Panc1 (cell line): ENCODE measurements around the gene C10orf143. TPM values are rescaled to one million over a fixed set of nuclear protein-coding genes. Genes with fewer than 3 reads are reported as not detected.

Experiments
- ATAC-seq: fragments of 200-7000 bp; cut with Tn5 transposase; 2 replicates; pipeline ENCODE4 v1.9.1; 2020; ENCODE audit warnings: mild to moderate bottlenecking, moderate library complexity
- BruUV-seq: library from RNA; stranded (reverse); fragments of 400-500 nt; replicated peaks from 2 replicates; lab custom pipeline; 2021; lab: Mats Ljungman, UMichigan
- CTCF ChIA-PET: fragments of 300-600 bp; sonication (Branson Sonifier 250); formaldehyde crosslinking; loops from one replicate; lab custom pipeline; 2022; ENCODE audit warnings: antibody characterized with exemption; lab: Charles Lee
- POLR2A ChIA-PET: fragments of 300-600 bp; sonication (Branson Sonifier 250); formaldehyde crosslinking; loops from one replicate; lab custom pipeline; 2022; ENCODE audit warnings: antibody characterized with exemption; lab: Charles Lee
- DNase-seq: peaks from one replicate; pipeline ENCODE4 v3.0.0-alpha.2; 2010; ENCODE audit warnings: low read depth, low spot score
- H3K27ac ChIP-seq: 2 replicates; pipeline ENCODE4 v1.5.1; 2011; ENCODE audit warnings: mild to moderate bottlenecking, low read length, inconsistent platforms
- H3K27me3 ChIP-seq: fragments of 200-500 bp; sonication (Bioruptor generic); 2 replicates; pipeline ENCODE4 v1.6.0; 2014; ENCODE audit warnings: low read length, inconsistent platforms; ENCODE audit not compliant: control insufficient read depth, insufficient read depth
- H3K36me3 ChIP-seq: fragments of 200-500 bp; sonication (Bioruptor generic); 2 replicates; pipeline ENCODE4 v1.5.1; 2014; ENCODE audit warnings: inconsistent platforms, mild to moderate bottlenecking, low read length, moderate library complexity; ENCODE audit not compliant: control insufficient read depth, insufficient read depth
- H3K4me1 ChIP-seq: 2 replicates; pipeline ENCODE4 v1.5.1; 2011; ENCODE audit warnings: inconsistent platforms, mild to moderate bottlenecking, low read length, moderate library complexity; ENCODE audit not compliant: control insufficient read depth, insufficient read depth
- H3K4me3 ChIP-seq, 2 experiments: 2 replicates each; pipeline ENCODE4 v1.5.1; 2011 to 2012; ENCODE audit warnings: low read depth in 2 of 2, low read length in 2 of 2, mild to moderate bottlenecking in 2 of 2, inconsistent platforms in 1 of 2, moderate library complexity in 1 of 2
- H3K9me3 ChIP-seq: fragments of 200-500 bp; sonication (Bioruptor generic); 2 replicates; pipeline ENCODE4 v1.5.1; 2014; ENCODE audit warnings: low read depth, mild to moderate bottlenecking, inconsistent platforms, low read length, moderate library complexity; ENCODE audit not compliant: control insufficient read depth, insufficient read depth
- POLR2AphosphoS5 ChIP-seq: IDR thresholded peaks from 2 replicates; pipeline ENCODE4 v1.6.1; 2012; ENCODE audit warnings: mild to moderate bottlenecking, low read depth, low read length, moderate library complexity
- SIN3A ChIP-seq: IDR thresholded peaks from 2 replicates; pipeline ENCODE4 v1.6.1; 2012; ENCODE audit warnings: low read depth, mild to moderate bottlenecking, low read length, moderate library complexity, borderline replicate concordance; ENCODE audit not compliant: insufficient read depth
- TCF7L2 ChIP-seq: IDR thresholded peaks from 2 replicates; pipeline ENCODE4 v1.6.1; 2011; ENCODE audit warnings: mild to moderate bottlenecking, low read depth, low read length, inconsistent platforms
- in situ Hi-C: cut with HindIII; loops from 2 replicates; pipeline ENCODE4 v1.10.0; 2016; ENCODE audit warnings: low sequenced_read_pairs, low pct_unique_long_range_greater_than_20kb
- intact Hi-C: fragments of 100-400 bp; cut with micrococcal nuclease; formaldehyde crosslinking; loops from one replicate; pipeline ENCODE4 v1.10.0; 2022; ENCODE audit not compliant: unreplicated experiment
- total RNA-seq: library from RNA; stranded (reverse); gene quantifications from one replicate; pipeline ENCODE4 v1.2.1, GENCODE V29; 2021; ENCODE audit not compliant: unreplicated experiment
- TF ChIP-seq, protein P1 (sequence below), 2 experiments: IDR thresholded peaks; 2 replicates each; pipeline ENCODE4 v1.6.1; 2011 to 2012; ENCODE audit warnings: low read depth in 2 of 2, control low read depth in 1 of 2, low read length in 1 of 2, mild to moderate bottlenecking in 1 of 2, moderate library complexity in 1 of 2; ENCODE audit not compliant: insufficient read depth in 1 of 2
- TF ChIP-seq, protein P2 (sequence below): fragments of 450-650 bp; IDR thresholded peaks from 2 replicates; pipeline ENCODE4 v1.5.1; 2017; ENCODE audit warnings: mild to moderate bottlenecking

Gene C10orf143
- total RNA-seq, 1 experiment from 2014 or later: 1.0 TPM

DNA sequence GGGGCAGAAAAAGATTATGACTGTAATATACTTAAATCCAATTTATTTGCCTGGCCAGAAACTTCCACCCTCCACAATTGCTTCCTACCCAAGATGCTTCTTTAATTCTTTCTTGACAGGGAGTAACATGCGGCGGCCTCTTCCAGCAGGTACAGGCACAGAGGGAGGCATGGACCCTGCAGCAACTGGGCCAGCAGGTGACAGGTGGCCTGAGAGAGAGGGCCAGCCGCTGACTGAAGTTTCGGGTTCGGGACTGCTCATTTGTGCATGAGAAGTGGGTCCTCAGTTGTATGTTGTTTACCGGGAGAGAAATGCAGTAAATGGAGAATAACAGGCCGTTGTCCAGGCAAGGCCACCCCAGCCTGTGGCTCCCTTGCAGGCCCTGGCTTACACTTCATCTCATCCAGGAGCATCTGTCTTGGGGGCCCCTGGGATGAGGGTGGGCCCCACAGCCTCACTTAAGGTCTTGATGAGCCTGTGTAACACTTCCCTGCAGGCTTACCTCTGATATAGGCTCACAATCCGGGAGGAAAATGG, 72.5 kb downstream of the C10orf143 start:
- POLR2A ChIA-PET: no interaction called here
- no peaks in the 10 kb centered on the region for H3K4me1 ChIP-seq
- H3K27ac ChIP-seq: no peak overlapping the region
- no peaks in the 10 kb centered on the region for H3K36me3 ChIP-seq
- BruUV-seq: no TSS peak
- DNase-seq (no peak), ATAC-seq (no peak)
- H3K4me3 ChIP-seq: no peak overlapping the region
- in situ Hi-C loops (no loop called here), intact Hi-C loops (no loop called here)
- H3K27me3 ChIP-seq: peaks cover 14% of the 10 kb centered on the region
- no peaks in the 10 kb centered on the region for H3K9me3 ChIP-seq
- CTCF ChIA-PET: no interaction called here
- TF ChIP-seq POLR2AphosphoS5: no peak
- TF ChIP-seq, protein P1, sequence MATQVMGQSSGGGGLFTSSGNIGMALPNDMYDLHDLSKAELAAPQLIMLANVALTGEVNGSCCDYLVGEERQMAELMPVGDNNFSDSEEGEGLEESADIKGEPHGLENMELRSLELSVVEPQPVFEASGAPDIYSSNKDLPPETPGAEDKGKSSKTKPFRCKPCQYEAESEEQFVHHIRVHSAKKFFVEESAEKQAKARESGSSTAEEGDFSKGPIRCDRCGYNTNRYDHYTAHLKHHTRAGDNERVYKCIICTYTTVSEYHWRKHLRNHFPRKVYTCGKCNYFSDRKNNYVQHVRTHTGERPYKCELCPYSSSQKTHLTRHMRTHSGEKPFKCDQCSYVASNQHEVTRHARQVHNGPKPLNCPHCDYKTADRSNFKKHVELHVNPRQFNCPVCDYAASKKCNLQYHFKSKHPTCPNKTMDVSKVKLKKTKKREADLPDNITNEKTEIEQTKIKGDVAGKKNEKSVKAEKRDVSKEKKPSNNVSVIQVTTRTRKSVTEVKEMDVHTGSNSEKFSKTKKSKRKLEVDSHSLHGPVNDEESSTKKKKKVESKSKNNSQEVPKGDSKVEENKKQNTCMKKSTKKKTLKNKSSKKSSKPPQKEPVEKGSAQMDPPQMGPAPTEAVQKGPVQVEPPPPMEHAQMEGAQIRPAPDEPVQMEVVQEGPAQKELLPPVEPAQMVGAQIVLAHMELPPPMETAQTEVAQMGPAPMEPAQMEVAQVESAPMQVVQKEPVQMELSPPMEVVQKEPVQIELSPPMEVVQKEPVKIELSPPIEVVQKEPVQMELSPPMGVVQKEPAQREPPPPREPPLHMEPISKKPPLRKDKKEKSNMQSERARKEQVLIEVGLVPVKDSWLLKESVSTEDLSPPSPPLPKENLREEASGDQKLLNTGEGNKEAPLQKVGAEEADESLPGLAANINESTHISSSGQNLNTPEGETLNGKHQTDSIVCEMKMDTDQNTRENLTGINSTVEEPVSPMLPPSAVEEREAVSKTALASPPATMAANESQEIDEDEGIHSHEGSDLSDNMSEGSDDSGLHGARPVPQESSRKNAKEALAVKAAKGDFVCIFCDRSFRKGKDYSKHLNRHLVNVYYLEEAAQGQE (IDR thresholded peaks at IDR 0.05; ENCODE audit: insufficient read depth in 1 of 2, low read depth in 2 of 2, low read length in 1 of 2): no peak
- no peak for TF ChIP-seq SIN3A
- TF ChIP-seq, protein P2, sequence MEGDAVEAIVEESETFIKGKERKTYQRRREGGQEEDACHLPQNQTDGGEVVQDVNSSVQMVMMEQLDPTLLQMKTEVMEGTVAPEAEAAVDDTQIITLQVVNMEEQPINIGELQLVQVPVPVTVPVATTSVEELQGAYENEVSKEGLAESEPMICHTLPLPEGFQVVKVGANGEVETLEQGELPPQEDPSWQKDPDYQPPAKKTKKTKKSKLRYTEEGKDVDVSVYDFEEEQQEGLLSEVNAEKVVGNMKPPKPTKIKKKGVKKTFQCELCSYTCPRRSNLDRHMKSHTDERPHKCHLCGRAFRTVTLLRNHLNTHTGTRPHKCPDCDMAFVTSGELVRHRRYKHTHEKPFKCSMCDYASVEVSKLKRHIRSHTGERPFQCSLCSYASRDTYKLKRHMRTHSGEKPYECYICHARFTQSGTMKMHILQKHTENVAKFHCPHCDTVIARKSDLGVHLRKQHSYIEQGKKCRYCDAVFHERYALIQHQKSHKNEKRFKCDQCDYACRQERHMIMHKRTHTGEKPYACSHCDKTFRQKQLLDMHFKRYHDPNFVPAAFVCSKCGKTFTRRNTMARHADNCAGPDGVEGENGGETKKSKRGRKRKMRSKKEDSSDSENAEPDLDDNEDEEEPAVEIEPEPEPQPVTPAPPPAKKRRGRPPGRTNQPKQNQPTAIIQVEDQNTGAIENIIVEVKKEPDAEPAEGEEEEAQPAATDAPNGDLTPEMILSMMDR: no peak
- no peak for TF ChIP-seq TCF7L2

DNA sequence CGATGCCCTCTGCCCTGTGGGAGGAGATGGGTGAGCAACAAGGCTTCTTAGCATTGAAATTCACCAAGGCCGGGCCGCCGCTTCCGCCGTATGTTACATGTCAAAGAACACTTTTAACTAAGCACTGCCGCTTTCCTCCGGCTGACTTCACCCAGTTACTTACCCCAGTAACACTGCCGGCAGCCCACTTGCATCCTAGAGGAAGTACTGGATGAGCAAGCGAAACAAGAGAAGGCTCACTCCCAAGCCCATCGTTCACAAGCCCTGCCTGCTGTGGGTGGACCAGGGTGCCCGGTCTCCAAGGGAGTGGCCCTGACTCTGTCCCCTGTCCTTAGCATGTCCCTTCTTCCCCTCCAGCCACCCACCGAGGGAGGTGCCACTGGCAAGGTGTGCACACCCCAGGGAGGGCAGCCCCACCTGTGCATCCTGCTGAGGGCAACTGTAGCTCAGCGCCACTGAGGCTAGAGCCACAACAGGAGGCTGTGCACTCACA, 73.4 kb downstream of the C10orf143 start:
- no TSS peak for BruUV-seq
- peak; percentile 49; the same call in 1 of the 2 replicates for ATAC-seq
- in situ Hi-C loops: no loop called here
- POLR2A ChIA-PET: no interaction called here
- H3K36me3 ChIP-seq: no peaks in the 10 kb centered on the region
- peaks cover 10% of the 10 kb centered on the region for H3K27me3 ChIP-seq
- H3K4me1 ChIP-seq: no peaks in the 10 kb centered on the region
- DNase-seq: no peak
- CTCF ChIA-PET: no interaction called here
- intact Hi-C loops: no loop called here
- H3K27ac ChIP-seq: no peak overlapping the region
- TF ChIP-seq, protein P2: no peak
- no peak for TF ChIP-seq POLR2AphosphoS5
- TF ChIP-seq, protein P1 (IDR thresholded peaks at IDR 0.05; ENCODE audit: insufficient read depth in 1 of 2, low read depth in 2 of 2, low read length in 1 of 2): no peak
- H3K9me3 ChIP-seq: no peaks in the 10 kb centered on the region
- no peak overlapping the region for H3K4me3 ChIP-seq
